ENCODE results near the gene C6orf136.
A peak's percentile ranks its signal among the peaks of the same experiment; 100 is the strongest.

The C6orf136 gene

GRCh38 chr6:30640481-30640880 lies 6.5 kb upstream of the C6orf136 start:
- no peak overlapping the region for H3K4me3 Mint-ChIP-seq
- TF ChIP-seq CTCF (IDR thresholded peaks at IDR 0.05; ENCODE audit: unreplicated experiment in 3 of 3): no peak
- H3K9me3 Mint-ChIP-seq: no peaks in the 10 kb centered on the region
- H3K27me3 Mint-ChIP-seq (ENCODE audit: low read depth): no peaks in the 10 kb centered on the region
- H3K27ac Mint-ChIP-seq: no peak overlapping the region
- peaks cover 67% of the 10 kb centered on the region for H3K36me3 Mint-ChIP-seq (ENCODE audit: low read depth)
- H3K4me1 Mint-ChIP-seq: no peaks in the 10 kb centered on the region

GRCh38 chr6:30641048-30641447 lies 5.9 kb upstream of the C6orf136 start:
- no peaks in the 10 kb centered on the region for H3K9me3 Mint-ChIP-seq
- peaks cover under 1% of the 10 kb centered on the region for H3K4me1 Mint-ChIP-seq
- no peak overlapping the region for H3K4me3 Mint-ChIP-seq
- no peaks in the 10 kb centered on the region for H3K27me3 Mint-ChIP-seq (ENCODE audit: low read depth)
- no peak for TF ChIP-seq CTCF (IDR thresholded peaks at IDR 0.05; ENCODE audit: unreplicated experiment in 3 of 3)
- peaks cover 67% of the 10 kb centered on the region for H3K36me3 Mint-ChIP-seq (ENCODE audit: low read depth)
- no peak overlapping the region for H3K27ac Mint-ChIP-seq

- peaks cover 14% of the 10 kb centered on the region for H3K4me1 Mint-ChIP-seq
- peaks cover 59% of the 10 kb centered on the region for H3K36me3 Mint-ChIP-seq (ENCODE audit: low read depth)
- H3K27me3 Mint-ChIP-seq (ENCODE audit: low read depth): no peaks in the 10 kb centered on the region
- peak overlapping the region in 1 of 3 experiments; percentile 15 for H3K27ac Mint-ChIP-seq
- H3K9me3 Mint-ChIP-seq: no peaks in the 10 kb centered on the region
- no peak for TF ChIP-seq CTCF (IDR thresholded peaks at IDR 0.05; ENCODE audit: unreplicated experiment in 3 of 3)
- H3K4me3 Mint-ChIP-seq: no peak overlapping the region
Observed at GRCh38 chr6:30643656-30644055, 3.3 kb upstream of the C6orf136 start.

GRCh38 chr6:30644769-30645168 lies 2.2 kb upstream of the C6orf136 start:
- Mint-ChIP-seq H3K4me3 (no peak overlapping the region), H3K4me1 (peaks cover 14% of the 10 kb centered on the region), H3K9me3 (no peaks in the 10 kb centered on the region), H3K27ac (peak overlapping the region in 1 of 3 experiments; percentile 21), H3K27me3 (ENCODE audit: low read depth) (no peaks in the 10 kb centered on the region), H3K36me3 (ENCODE audit: low read depth) (peaks cover 55% of the 10 kb centered on the region)
- TF ChIP-seq CTCF (IDR thresholded peaks at IDR 0.05; ENCODE audit: unreplicated experiment in 3 of 3): no peak

- Mint-ChIP-seq H3K9me3 (no peaks in the 10 kb centered on the region), H3K36me3 (ENCODE audit: low read depth) (peaks cover 50% of the 10 kb centered on the region)
Observed at GRCh38 chr6:30645989-30646388, 944 bp upstream of the C6orf136 start.

More at GRCh38 chr6:30645989-30646388, 944 bp upstream of the C6orf136 start:
- H3K4me1 Mint-ChIP-seq: peaks cover 14% of the 10 kb centered on the region
- peak overlapping the region; percentile 88 to 98 (median 95) for H3K4me3 Mint-ChIP-seq
- no peak for TF ChIP-seq CTCF (IDR thresholded peaks at IDR 0.05; ENCODE audit: unreplicated experiment in 3 of 3)
- H3K27ac Mint-ChIP-seq: peak overlapping the region; percentile 27 to 96 (median 54)
- no peaks in the 10 kb centered on the region for H3K27me3 Mint-ChIP-seq (ENCODE audit: low read depth)
